MM.1S (cell line): Measurements from ENCODE around the gene HLA-DQA1.

Source experiments
- EZH2 ChIP-seq: fragments of 300-600 bp; sonication (generic); optimal IDR thresholded peaks from 2 replicates; pipeline ENCODE3; 2017; ENCODE audit warnings: low read depth, mild to moderate bottlenecking, antibody characterized with exemption, low read length, mixed read lengths
- EZH2phosphoT487 ChIP-seq: fragments of 300-600 bp; sonication (generic); IDR thresholded peaks from 2 replicates; pipeline ENCODE4 v1.6.1; 2018; ENCODE audit warnings: antibody characterized with exemption, low read length
- TF ChIP-seq, protein P1 (sequence below): fragments of 300-600 bp; sonication (generic); IDR thresholded peaks from 2 replicates; pipeline ENCODE4 v1.5.1; 2016; ENCODE audit warnings: antibody characterized with exemption, low read length, mixed read lengths

DNA sequence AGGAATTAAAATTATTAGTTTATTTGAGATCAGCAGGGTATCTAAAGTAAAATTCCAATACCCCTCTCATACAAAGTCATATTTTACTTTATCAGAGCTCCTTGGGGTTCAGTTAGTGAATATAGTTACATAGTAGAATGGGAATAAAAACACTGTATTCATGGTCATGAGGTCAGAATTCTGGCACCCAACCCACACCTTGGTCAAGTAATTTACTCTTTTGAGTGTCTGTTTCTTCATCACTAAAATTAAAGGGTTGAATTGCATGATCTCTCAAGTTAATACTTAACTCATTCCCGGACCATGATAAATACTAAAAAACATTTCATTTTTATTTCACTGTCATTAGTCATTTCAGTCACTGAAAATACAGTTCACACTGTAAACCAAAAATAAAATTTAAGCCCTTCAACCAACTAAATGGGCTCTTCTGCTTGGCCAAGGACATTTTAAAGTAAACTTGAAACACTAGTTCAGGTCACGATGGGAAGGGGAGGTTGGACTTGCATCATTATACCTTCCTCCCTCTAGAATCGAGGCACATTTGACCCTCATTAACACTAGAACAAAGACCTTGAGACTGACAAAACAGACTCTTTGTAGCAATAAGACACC lies 26.4 kb upstream of the HLA-DQA1 start:
- TF ChIP-seq, protein P1, sequence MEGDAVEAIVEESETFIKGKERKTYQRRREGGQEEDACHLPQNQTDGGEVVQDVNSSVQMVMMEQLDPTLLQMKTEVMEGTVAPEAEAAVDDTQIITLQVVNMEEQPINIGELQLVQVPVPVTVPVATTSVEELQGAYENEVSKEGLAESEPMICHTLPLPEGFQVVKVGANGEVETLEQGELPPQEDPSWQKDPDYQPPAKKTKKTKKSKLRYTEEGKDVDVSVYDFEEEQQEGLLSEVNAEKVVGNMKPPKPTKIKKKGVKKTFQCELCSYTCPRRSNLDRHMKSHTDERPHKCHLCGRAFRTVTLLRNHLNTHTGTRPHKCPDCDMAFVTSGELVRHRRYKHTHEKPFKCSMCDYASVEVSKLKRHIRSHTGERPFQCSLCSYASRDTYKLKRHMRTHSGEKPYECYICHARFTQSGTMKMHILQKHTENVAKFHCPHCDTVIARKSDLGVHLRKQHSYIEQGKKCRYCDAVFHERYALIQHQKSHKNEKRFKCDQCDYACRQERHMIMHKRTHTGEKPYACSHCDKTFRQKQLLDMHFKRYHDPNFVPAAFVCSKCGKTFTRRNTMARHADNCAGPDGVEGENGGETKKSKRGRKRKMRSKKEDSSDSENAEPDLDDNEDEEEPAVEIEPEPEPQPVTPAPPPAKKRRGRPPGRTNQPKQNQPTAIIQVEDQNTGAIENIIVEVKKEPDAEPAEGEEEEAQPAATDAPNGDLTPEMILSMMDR, result no peak
- TF ChIP-seq EZH2phosphoT487 (no peak), EZH2 (no peak)
